Upper lobe of left lung (tissue), 6 donors: ENCODE results near the gene IGSF5. TPM values are rescaled to one million over a fixed set of nuclear protein-coding genes. Genes with fewer than 3 reads are reported as not detected.

Source experiments
- ATAC-seq, 2 donors: fragments of 200-7000 bp; cut with Tn5 transposase; one replicate each; pipeline ENCODE4 v1.9.1; 2022; ENCODE audit warnings: mild to moderate bottlenecking in 2 of 2, moderate library complexity in 2 of 2; ENCODE audit not compliant: low FRiP score in 2 of 2
- DNase-seq, 2 donors: peaks; one replicate each; pipeline ENCODE4 v3.0.0-alpha.2; 2019 to 2020
- H3K27ac ChIP-seq, 4 donors: fragments of 200-600 bp; sonication (generic); one replicate each; pipeline ENCODE4 v1.5.1; 2016 to 2019
- H3K27me3 ChIP-seq, 4 donors: fragments of 200-600 bp; sonication (generic); one replicate each; pipeline ENCODE4 v1.5.1; 2017 to 2019
- H3K36me3 ChIP-seq, 4 donors: fragments of 200-600 bp; sonication (generic); one replicate each; pipeline ENCODE4 v1.5.1; 2016 to 2019
- H3K4me1 ChIP-seq, 4 donors: fragments of 200-600 bp; sonication (generic); one replicate each; pipeline ENCODE4 v1.5.1; 2018 to 2019
- H3K4me3 ChIP-seq, 4 donors: fragments of 200-600 bp; sonication (generic); one replicate each; pipeline ENCODE4 v1.5.1; 2017 to 2019; ENCODE audit warnings: mild to moderate bottlenecking in 2 of 4, moderate library complexity in 1 of 4
- H3K9me3 ChIP-seq, 4 donors: fragments of 200-600 bp; sonication (generic); one replicate each; pipeline ENCODE4 v1.5.1; 2018 to 2019
- CTCF ChIP-seq, 6 experiments: fragments of 450-650 bp in 4 of 6; fragments of 200-600 bp in 2 of 6; sonication (generic) in 2 of 6; IDR thresholded peaks; one replicate each; pipeline ENCODE4 v1.5.1; 2016 to 2019; ENCODE audit warnings: antibody characterized with exemption in 6 of 6
- EP300 ChIP-seq, 4 donors: sonication (generic); formaldehyde crosslinking; IDR thresholded peaks; one replicate each; pipeline ENCODE4 v1.5.1; 2017; ENCODE audit warnings: antibody characterized with exemption in 4 of 4, control low read depth in 2 of 4
- POLR2A ChIP-seq, 4 donors: fragments of 450-650 bp; IDR thresholded peaks; one replicate each; pipeline ENCODE4 v1.5.1; 2016 to 2017; ENCODE audit warnings: antibody characterized with exemption in 4 of 4, mild to moderate bottlenecking in 2 of 4
- POLR2AphosphoS5 ChIP-seq, 2 donors: sonication (generic); formaldehyde crosslinking; IDR thresholded peaks; one replicate each; pipeline ENCODE4 v1.5.1; 2017; ENCODE audit warnings: antibody characterized with exemption in 2 of 2
- WGBS, 2 donors: methylation state at CpG; one replicate each; pipeline ENCODE4 v1.1.5; 2017 to 2018; 5-methylcytosine and 5-hydroxymethylcytosine counted together
- total RNA-seq, 6 donors: library from RNA; depleted of rRNA in 4 of 6; stranded (reverse); fragments of >200 nt in 4 of 6; gene quantifications; one replicate each; pipeline versions ENCODE4 v1.1.0 to v1.2.1, GENCODE V29; 2016 to 2021
- donor health status: DM: no; HTN: no; CAD: no; lungs with moderate emphysema.
- donor health status: DM: no; HTN: yes; CAD: no; lungs with severe emphysema.

IGSF5 gene
- total RNA-seq, 6 donors from 2014 or later = not detected

GRCh38 chr21:39849014-39849655, 104.2 kb downstream of the IGSF5 start:
- H3K4me3 ChIP-seq = no peak overlapping the region
- DNase-seq (no peak), ATAC-seq (no peak)
- H3K4me1 ChIP-seq = no peaks in the 10 kb centered on the region
- H3K27me3 ChIP-seq = no peaks in the 10 kb centered on the region
- H3K36me3 ChIP-seq = no peaks in the 10 kb centered on the region
- H3K9me3 ChIP-seq = no peaks in the 10 kb centered on the region
- no peak for TF ChIP-seq POLR2AphosphoS5 (IDR thresholded peaks at IDR 0.05)
- TF ChIP-seq EP300 (IDR thresholded peaks at IDR 0.05) = no peak
- no peak for TF ChIP-seq POLR2A (IDR thresholded peaks at IDR 0.05)
- TF ChIP-seq CTCF (IDR thresholded peaks at IDR 0.05) = no peak
- no peak overlapping the region for H3K27ac ChIP-seq
- 59 to 75% methylated on average over 10 of the region's 10 CpGs for WGBS, 2 donors

DNA sequence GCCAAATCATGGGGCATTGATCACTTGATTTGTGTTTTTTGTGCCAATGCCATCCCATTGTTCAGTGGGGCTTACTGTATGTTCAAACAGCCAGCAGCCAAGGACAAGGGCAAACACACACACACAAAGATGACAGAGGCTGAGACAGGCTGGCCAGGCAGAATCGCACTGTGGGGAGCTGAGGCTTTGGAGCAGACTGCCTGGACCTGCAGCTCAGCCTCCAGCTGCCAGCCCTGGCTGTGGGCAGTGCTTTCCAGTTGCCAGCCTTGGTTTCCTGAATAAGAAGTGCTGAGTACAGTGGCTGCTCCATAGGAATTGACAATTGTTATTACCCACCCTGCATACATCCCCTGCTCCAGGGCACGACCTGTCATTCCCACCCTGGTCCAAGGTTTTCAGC, 105.3 kb downstream of the IGSF5 start:
- peak in 1 of 2 donors; percentile 41 for DNase-seq
- Histone ChIP-seq H3K36me3 (no peaks in the 10 kb centered on the region), H3K4me1 (no peaks in the 10 kb centered on the region), H3K27me3 (no peaks in the 10 kb centered on the region), H3K4me3 (no peak overlapping the region), H3K27ac (no peak overlapping the region), H3K9me3 (no peaks in the 10 kb centered on the region)
- TF ChIP-seq POLR2A (IDR thresholded peaks at IDR 0.05) (no peak), POLR2AphosphoS5 (IDR thresholded peaks at IDR 0.05) (no peak), CTCF (IDR thresholded peaks at IDR 0.05) (no peak), EP300 (IDR thresholded peaks at IDR 0.05) (no peak)
- no peak for ATAC-seq
- WGBS, 2 donors = 56 to 83% methylated on average over 1 to 2 of the region's 2 CpGs

DNA sequence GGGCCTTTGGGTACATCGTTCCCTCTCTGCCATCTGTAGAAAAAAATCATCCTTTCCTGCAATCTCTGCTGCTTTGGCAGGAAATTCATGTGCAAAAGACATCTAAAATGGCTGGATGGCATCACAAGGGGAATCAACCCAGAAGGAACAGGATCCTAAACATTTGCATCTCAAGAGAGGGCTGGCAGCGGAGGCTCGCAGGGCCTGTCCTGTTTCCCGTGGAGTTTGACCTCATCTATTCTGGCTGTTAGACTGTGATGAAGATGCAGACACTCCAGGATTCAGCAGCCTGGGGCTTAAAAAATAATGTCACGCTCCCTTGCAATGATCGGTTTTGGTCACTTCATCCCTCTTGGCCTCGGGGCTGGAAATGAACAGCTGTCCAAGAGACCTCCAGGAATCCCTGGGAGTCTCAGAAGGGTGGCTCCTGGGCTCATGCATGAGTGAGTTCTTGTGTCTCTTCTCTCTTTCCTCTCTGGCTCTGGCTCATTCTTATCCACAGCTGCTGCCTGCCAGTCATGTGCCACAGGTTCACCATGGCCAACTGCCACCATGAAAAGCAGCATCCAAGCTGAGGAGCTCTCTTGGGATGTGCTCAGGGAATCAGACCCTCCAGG, 106.1 kb downstream of the IGSF5 start:
- no peak overlapping the region for H3K27ac ChIP-seq
- WGBS, 2 donors = 81 to 96% methylated on average over 6 to 7 of the region's 7 CpGs
- H3K9me3 ChIP-seq = no peaks in the 10 kb centered on the region
- no peak for TF ChIP-seq EP300 (IDR thresholded peaks at IDR 0.05)
- no peak for TF ChIP-seq POLR2AphosphoS5 (IDR thresholded peaks at IDR 0.05)
- TF ChIP-seq POLR2A (IDR thresholded peaks at IDR 0.05) = no peak
- TF ChIP-seq CTCF (IDR thresholded peaks at IDR 0.05) = no peak
- H3K4me1 ChIP-seq = no peaks in the 10 kb centered on the region
- H3K36me3 ChIP-seq = no peaks in the 10 kb centered on the region
- no peaks in the 10 kb centered on the region for H3K27me3 ChIP-seq
- DNase-seq = no peak
- ATAC-seq = no peak
- H3K4me3 ChIP-seq = no peak overlapping the region

Other genes with a start within 250 kb of the IGSF5 start
- under 1 TPM in 5 of 6 donors, not detected in 1; under 0.01 to 0.71 (median 0.09) TPM for gene B3GALT5, start 132.2 kb upstream of the IGSF5 start, total RNA-seq
- gene PCP4, start 122.3 kb downstream of the IGSF5 start, total RNA-seq = 1 to 10 TPM in 2 of 6 donors, under 1 TPM in 2, not detected in 2; 0.66 to 4.4 (median 1.9) TPM